Measurements from ENCODE around the gene WDFY2.
A peak's percentile ranks its signal among the peaks of the same experiment; 100 is the strongest.

WDFY2 gene

GRCh38 chr13:51783428-51784094 is 199.3 kb downstream of the WDFY2 start:
- FAIRE-seq (no peak), DNase-seq (ENCODE audit: insufficient read length, low spot score) (no peak)

GRCh38 chr13:51784097-51784496 is 199.8 kb downstream of the WDFY2 start:
- FAIRE-seq (no peak), DNase-seq (ENCODE audit: insufficient read length, low spot score) (no peak)

GRCh38 chr13:51785712-51786424 is 201.6 kb downstream of the WDFY2 start:
- no peak for FAIRE-seq

DNA sequence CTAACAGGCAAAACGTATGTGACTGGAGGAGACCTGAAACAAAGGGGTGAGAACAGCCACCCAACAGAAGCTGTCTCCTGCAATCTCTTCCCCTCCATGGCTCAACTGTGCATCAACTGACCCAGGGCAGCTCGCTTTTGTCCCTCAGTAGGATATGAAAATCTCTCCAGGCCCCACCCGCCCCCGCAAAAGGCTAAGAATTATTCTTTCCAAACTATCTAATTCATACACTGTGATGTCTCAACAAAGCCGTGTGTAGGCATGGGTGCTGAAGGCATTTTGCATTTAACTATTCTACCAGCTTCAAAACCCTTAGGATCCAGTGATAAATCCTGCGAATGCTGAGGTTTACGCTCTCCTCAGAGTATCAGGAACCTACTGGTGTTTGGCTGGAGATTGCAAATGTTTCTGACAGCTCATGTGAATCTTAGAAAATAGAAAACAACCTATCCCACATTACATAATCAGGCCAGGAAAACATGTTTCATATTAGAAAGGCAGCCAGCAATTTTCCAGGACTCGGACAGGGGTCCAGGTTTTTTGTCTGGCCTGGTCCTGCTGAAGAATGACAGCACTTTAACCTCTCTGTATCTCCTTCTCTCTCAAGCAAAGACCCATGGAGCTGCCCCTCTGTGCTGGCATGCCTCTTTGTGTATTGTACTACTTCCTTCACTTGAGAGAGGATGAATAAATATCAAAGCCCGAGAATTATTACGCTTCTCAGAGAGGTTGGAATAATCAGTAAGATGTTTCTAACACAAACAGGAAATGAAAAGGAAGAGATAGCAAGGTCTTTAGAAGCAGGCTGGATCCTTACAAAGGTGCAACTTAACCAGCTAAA is 202.4 kb downstream of the WDFY2 start:
- FAIRE-seq: no peak
- no peak for DNase-seq (ENCODE audit: insufficient read length, low spot score)

More at GRCh38 chr13:51785712-51786424, 201.6 kb downstream of the WDFY2 start:
- DNase-seq (ENCODE audit: insufficient read length, low spot score): no peak

DNA sequence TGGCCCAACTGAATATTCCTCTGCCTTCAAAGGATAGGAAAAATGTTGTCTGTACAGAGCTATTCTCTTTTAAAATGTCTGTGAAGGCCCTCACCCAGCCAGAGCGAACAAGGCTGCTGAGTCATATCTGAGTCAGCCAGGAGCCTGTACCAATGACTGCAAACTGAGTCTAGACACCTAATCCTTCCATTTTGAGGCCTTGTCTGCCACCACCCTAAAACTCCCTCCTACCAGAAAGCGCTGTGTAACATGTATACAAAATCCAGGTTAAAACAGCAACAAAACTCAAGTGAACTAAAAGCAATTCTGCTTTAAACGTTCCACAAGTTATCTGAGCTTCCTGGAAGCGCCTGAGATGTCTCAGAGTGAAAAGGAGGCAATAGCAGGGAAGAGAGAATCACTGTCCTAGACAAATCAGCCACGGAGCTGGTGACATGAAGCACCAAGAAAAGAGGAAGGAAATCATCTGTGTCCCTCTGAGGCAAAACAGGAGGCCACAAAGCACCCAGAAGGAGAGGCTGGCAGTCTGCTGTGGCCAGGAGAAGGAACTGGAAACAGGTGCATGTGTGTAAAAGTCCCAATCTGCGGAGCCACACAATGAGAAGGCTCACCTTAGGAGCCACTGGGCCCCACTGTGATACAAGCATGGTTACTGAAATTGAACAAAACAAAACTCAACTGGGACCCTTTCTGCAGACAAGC is 209.5 kb downstream of the WDFY2 start:
- DNase-seq (ENCODE audit: insufficient read length, low spot score) (no peak), FAIRE-seq (peak; percentile 83)

GRCh38 chr13:51794964-51795363 is 210.7 kb downstream of the WDFY2 start:
- DNase-seq (ENCODE audit: insufficient read length, low spot score) (no peak), FAIRE-seq (no peak)

DNA sequence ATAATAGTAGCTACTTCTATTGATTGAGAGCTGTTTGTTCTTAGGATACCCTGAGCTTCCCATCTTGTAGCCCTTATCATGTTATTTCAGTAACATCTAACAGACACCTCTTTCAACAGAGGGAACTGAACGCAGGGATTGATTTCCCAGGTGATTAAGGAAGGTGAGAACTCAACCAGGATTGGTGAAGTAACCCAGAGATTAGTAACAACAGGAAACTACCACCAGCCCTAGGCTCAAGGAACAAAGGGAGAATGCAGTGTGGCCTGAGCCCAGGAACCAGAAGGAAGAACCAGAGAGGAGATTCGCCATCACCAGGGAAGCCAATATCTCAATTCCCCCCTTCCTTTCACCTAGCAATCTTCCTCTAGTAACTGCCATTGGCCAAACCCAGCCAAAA is 211.2 kb downstream of the WDFY2 start:
- no peak for DNase-seq (ENCODE audit: insufficient read length, low spot score)
- no peak for FAIRE-seq

- FAIRE-seq: no peak
These were observed 212.3 kb downstream of the WDFY2 start for GRCh38 chr13:51796546-51796945.

DNA sequence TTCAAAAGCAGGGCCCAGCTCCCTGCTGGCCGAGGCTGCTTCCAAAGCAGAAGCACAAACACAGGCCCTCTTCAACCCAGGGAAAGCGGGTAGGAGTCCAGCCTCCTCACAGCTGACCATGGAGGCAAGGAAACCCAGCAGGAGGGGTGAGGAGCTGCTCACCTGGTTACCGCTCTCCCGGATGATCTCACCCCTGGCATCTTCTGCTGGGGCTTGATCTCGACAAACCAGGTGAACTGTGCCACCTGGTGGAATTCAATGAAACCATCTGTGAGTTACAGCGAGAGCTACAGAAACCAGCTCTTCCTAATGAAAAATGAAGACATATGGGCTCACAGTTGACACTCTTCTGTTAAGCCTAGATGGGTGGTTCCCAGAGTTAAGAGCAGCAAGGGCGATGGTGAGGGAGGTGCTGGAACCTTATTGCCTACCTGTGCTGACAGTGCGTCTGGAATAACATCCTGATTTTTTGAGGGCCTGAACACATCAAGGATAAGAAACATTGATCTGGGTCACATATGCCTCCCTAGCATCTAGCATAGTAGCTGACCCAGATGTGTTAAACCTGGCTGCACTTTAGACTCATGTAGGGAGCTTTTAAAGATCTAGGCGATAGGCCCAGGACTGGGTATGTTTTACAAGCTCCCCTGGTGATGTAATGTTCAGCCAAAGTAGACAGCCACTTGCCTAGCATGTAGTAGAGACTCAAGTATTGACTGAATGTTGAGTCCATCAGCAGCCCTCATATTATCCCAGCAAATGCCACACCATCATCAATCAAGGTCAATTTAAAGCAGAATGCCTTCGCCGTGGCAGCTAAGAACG is 213.6 kb downstream of the WDFY2 start:
- peak; percentile 51 for DNase-seq (ENCODE audit: insufficient read length, low spot score)
- peak; percentile 97 for FAIRE-seq

More at GRCh38 chr13:51796546-51796945, 212.3 kb downstream of the WDFY2 start:
- DNase-seq (ENCODE audit: insufficient read length, low spot score): no peak

GRCh38 chr13:51799261-51799660 is 215.0 kb downstream of the WDFY2 start:
- DNase-seq (ENCODE audit: insufficient read length, low spot score): no peak
- FAIRE-seq: no peak

DNA sequence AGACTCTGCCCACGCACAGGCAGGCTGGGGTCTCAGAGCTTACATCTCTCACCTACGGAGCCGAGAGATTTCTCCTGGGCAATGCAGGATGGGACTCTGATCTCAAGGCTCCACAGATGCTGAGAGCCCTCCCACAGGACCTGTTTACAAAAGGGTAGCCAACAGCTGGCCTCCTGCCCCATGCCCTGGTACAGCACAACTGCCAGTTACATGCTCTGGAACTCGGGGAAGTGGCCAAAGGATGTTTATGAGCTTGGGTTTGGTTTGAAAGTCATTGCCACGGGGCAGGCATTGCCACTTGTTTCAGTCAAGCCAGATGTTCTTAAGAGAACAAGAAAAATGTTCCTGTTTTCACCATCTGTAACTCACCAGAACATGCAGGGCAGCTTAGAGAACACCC is 216.2 kb downstream of the WDFY2 start:
- no peak for DNase-seq (ENCODE audit: insufficient read length, low spot score)
- FAIRE-seq: no peak

GRCh38 chr13:51801631-51802099 is 217.4 kb downstream of the WDFY2 start:
- DNase-seq (ENCODE audit: insufficient read length, low spot score) (no peak), FAIRE-seq (no peak)

DNA sequence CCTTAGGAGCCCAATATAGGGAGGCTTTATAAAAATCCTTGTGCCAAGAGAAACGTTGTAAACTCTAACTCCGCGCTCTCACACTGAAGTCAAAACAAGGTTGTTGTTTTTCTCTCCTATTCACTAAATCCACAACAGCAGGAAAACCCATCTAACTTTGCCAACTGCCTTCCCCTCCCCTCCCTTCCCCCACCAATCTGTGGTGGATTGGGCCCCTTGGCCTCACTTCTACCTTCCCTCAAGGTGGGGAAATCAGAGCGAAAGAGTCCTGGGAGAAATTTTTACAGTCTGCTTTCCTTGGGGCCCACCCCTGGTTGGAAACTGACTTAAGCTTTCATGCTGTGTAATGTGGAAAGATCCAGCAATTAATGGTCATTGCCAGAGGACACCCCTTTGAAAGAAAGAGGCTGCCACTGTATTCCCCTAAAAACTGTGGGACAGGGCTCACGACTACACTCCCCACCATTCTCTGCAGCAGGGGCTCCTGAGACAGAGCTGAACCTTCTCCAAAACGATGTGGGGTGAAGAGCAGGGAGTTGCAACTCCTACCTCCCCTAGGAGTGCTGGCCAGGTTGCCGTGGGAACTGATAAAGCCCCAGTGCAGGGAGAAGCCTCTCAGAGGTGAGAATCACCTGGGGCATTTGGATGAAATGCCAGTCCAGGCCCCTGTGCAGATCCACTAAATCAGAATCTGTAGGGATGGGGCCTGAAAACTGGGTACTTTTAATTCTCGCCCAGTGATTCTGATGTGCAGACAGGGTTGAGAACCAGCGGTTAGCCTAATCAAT is 218.6 kb downstream of the WDFY2 start:
- FAIRE-seq (no peak), DNase-seq (ENCODE audit: insufficient read length, low spot score) (no peak)

- DNase-seq (ENCODE audit: insufficient read length, low spot score) (peak; percentile 75), FAIRE-seq (peak; percentile 85)
These were observed 219.4 kb downstream of the WDFY2 start, which contains the start of gene DHRS12 for GRCh38 chr13:51803422-51804294. TSS of gene DHRS12 (minus strand) at chr13:51804163. CDS start at chr13:51799659, 4,504 bp downstream.

GRCh38 chr13:51804295-51805172 is 220.3 kb downstream of the WDFY2 start:
- no peak for FAIRE-seq
- no peak for DNase-seq (ENCODE audit: insufficient read length, low spot score)

DNA sequence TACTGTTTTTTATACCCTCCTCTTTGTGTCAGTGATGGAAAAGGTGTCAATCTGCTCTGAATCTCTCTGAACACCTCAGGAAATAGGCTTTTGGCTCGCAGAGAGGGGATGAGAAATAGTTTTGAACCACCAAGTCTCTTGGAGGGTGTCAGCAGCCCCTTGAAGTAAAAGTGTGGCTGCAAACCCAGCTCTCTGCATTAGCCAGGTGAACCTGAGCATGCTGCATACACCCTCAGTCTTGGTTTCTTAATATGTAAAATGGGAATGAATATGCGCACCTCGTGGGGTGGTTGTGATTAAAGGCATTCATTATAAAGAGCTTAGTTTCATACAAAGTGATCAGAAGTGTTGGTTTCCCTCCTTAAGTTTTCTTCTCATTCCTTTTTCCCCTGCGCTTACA is 221.1 kb downstream of the WDFY2 start:
- FAIRE-seq: no peak

DNA sequence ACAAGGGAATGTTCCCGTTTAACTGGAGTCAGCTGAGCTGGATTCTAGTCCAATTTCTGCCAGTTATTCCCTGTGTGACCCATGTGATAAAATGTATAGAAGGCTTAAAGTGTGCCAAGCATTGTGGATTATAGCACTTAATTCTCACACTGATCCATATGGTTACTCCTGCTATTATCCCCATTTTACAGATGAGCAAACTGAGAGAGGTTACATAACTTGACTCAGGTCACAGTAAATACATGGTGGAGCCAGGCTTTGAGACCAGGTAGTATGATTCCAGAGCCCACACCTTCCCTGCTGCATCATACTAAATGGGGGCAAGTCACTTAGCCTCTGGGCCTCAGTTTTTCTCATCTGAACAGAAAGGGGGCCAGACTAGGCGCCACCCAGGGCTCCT is 221.7 kb downstream of the WDFY2 start:
- DNase-seq (ENCODE audit: insufficient read length, low spot score): no peak
- no peak for FAIRE-seq

More for the DNA sequence above, 221.1 kb downstream of the WDFY2 start:
- DNase-seq (ENCODE audit: insufficient read length, low spot score): no peak
